ENCODE data around the gene EPHA3. TPM values are rescaled to one million over a fixed set of nuclear protein-coding genes. Genes with fewer than 3 reads are reported as not detected.
"Not testable (repeated sequence)": the region's sequence is repeated elsewhere in the genome, so short reads cannot be mapped to it uniquely, and the experiment has no call there.

The EPHA3 gene
- total RNA-seq, 1 experiment from 2014 or later, result not detected

GRCh38 chr3:89280822-89281365 is 173.5 kb downstream of the EPHA3 start:
- no peak for DNase-seq (ENCODE audit: low spot score)

GRCh38 chr3:89287902-89288508 is 180.6 kb downstream of the EPHA3 start:
- DNase-seq (ENCODE audit: low spot score), result no peak

- no peak for DNase-seq (ENCODE audit: low spot score)
Measured at GRCh38 chr3:89289574-89290190, 182.3 kb downstream of the EPHA3 start.

GRCh38 chr3:89297199-89297598 is 189.8 kb downstream of the EPHA3 start:
- DNase-seq (ENCODE audit: low spot score), result no peak

- DNase-seq (ENCODE audit: low spot score), result no peak
Measured at GRCh38 chr3:89300526-89300925, 193.1 kb downstream of the EPHA3 start.

GRCh38 chr3:89300981-89301380 is 193.6 kb downstream of the EPHA3 start:
- DNase-seq (ENCODE audit: low spot score), result no peak

GRCh38 chr3:89303701-89304100 is 196.3 kb downstream of the EPHA3 start:
- DNase-seq (ENCODE audit: low spot score), result no peak

- DNase-seq (ENCODE audit: low spot score), result no peak
Measured at GRCh38 chr3:89306540-89306939, 199.1 kb downstream of the EPHA3 start.

GRCh38 chr3:89311581-89311980 is 204.2 kb downstream of the EPHA3 start:
- no peak for DNase-seq (ENCODE audit: low spot score)

GRCh38 chr3:89312141-89312540 is 204.7 kb downstream of the EPHA3 start:
- DNase-seq (ENCODE audit: low spot score), result no peak

GRCh38 chr3:89314454-89315098 is 207.2 kb downstream of the EPHA3 start:
- no peak for DNase-seq (ENCODE audit: low spot score)

GRCh38 chr3:89315750-89316470 is 208.5 kb downstream of the EPHA3 start:
- DNase-seq (ENCODE audit: low spot score), result no peak

GRCh38 chr3:89320186-89320585 is 212.8 kb downstream of the EPHA3 start:
- DNase-seq (ENCODE audit: low spot score), result no peak

- DNase-seq (ENCODE audit: low spot score), result no peak
Measured at GRCh38 chr3:89326997-89327396, 219.6 kb downstream of the EPHA3 start.

GRCh38 chr3:89332386-89332785 is 225.0 kb downstream of the EPHA3 start:
- no peak for DNase-seq (ENCODE audit: low spot score)

GRCh38 chr3:89332793-89333192 is 225.4 kb downstream of the EPHA3 start:
- DNase-seq (ENCODE audit: low spot score), result no peak

GRCh38 chr3:89335693-89336092 is 228.3 kb downstream of the EPHA3 start:
- DNase-seq (ENCODE audit: low spot score), result no peak

- no peak for DNase-seq (ENCODE audit: low spot score)
Measured at GRCh38 chr3:89340408-89340807, 233.0 kb downstream of the EPHA3 start.

GRCh38 chr3:89344076-89344475 is 236.7 kb downstream of the EPHA3 start:
- DNase-seq (ENCODE audit: low spot score), result no peak

GRCh38 chr3:89350935-89351334 is 243.5 kb downstream of the EPHA3 start:
- DNase-seq (ENCODE audit: low spot score), result not testable (repeated sequence)

- no peak for DNase-seq (ENCODE audit: low spot score)
Measured at GRCh38 chr3:89353465-89353864, 246.0 kb downstream of the EPHA3 start.

GRCh38 chr3:89358281-89358680 is 250.9 kb downstream of the EPHA3 start:
- DNase-seq (ENCODE audit: low spot score), result no peak

Data from HT-29 (cell line).